Gastrocnemius medialis (tissue), 4 donors: Measurements from ENCODE around the gene CD79B.

Experiments
- POLR2A ChIP-seq, 2 donors: fragments of 450-650 bp; IDR thresholded peaks; one replicate each; pipeline ENCODE4 v1.6.1; 2017; ENCODE audit warnings: antibody characterized with exemption in 2 of 2, mild to moderate bottlenecking in 2 of 2, moderate library complexity in 2 of 2
- TF ChIP-seq, protein P1 (sequence below), 5 experiments: fragments of 450-650 bp in 3 of 5; fragments of 200-600 bp in 2 of 5; sonication (generic) in 2 of 5; IDR thresholded peaks in 4 of 5; conservative IDR thresholded peaks in 1 of 5; 1 replicate in 4 of 5; 2 replicates in 1 of 5; pipeline ENCODE4 v1.5.1; 2016 to 2019; ENCODE audit warnings: antibody characterized with exemption in 5 of 5, mild to moderate bottlenecking in 3 of 5, moderate library complexity in 3 of 5

DNA sequence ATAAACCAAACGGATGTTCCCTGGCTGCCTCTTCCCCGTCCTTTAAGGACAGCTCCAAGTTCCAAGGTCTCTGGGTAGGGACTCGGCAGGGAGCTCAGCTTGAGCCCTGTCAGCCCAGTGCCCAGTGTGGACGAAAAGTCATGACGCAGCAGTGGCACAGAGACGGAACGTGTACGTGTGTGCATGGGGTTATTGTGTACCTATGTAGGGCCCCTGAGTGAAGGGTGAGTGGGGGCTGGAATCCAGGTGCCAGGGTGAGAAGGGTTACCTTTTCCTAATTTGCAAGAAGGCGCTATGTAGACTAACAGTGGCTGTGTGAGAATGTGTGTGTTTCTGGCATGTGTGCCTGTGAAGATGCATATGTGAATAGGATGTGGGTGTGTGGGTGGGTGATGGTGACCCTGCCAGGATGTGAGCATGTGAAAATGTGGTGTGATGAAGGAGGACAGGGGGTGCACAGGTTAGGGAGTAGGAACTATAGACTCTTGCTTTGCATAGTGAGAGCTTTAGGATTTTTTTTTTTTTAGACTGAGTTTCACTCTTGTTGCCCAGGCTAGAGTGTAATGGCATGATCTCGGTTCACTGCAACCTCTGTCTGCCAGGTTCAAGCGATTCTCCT, 34.6 kb upstream of the CD79B start:
- TF ChIP-seq, protein P1, sequence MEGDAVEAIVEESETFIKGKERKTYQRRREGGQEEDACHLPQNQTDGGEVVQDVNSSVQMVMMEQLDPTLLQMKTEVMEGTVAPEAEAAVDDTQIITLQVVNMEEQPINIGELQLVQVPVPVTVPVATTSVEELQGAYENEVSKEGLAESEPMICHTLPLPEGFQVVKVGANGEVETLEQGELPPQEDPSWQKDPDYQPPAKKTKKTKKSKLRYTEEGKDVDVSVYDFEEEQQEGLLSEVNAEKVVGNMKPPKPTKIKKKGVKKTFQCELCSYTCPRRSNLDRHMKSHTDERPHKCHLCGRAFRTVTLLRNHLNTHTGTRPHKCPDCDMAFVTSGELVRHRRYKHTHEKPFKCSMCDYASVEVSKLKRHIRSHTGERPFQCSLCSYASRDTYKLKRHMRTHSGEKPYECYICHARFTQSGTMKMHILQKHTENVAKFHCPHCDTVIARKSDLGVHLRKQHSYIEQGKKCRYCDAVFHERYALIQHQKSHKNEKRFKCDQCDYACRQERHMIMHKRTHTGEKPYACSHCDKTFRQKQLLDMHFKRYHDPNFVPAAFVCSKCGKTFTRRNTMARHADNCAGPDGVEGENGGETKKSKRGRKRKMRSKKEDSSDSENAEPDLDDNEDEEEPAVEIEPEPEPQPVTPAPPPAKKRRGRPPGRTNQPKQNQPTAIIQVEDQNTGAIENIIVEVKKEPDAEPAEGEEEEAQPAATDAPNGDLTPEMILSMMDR (IDR thresholded peaks at IDR 0.05 in 4 of 5, conservative IDR thresholded peaks at IDR 0.05 in 1 of 5), result no peak
- no peak for TF ChIP-seq POLR2A (IDR thresholded peaks at IDR 0.05)
